ENCODE measurements around the gene NF2.
A peak's percentile ranks its signal among the peaks of the same experiment; 100 is the strongest.

Gene NF2

DNA sequence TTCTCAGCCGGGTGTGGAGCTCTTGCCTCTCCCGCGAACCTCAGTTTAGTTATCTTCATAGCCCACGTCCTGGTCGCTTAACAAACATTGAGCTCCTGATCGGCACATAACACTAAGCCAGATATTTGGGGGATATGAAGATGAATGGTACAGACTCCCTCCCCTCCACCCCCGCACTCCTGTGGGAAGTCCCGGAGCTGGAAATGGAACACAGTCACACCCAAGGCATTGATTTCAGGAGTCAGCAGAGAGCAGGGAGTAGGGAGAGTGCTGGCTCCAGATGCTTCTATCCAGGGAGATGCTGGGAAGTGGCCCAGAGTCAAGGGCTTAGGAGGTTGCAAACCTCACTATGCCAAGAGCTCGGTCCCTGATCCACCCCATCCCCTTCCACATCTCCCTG, 90.2 kb downstream of the NF2 start:
- DNase-seq (ENCODE audit: low read depth): no peak
- no peak overlapping the region for H3K4me3 ChIP-seq (ENCODE audit: low read depth, low read length)
- TF ChIP-seq, protein P1, sequence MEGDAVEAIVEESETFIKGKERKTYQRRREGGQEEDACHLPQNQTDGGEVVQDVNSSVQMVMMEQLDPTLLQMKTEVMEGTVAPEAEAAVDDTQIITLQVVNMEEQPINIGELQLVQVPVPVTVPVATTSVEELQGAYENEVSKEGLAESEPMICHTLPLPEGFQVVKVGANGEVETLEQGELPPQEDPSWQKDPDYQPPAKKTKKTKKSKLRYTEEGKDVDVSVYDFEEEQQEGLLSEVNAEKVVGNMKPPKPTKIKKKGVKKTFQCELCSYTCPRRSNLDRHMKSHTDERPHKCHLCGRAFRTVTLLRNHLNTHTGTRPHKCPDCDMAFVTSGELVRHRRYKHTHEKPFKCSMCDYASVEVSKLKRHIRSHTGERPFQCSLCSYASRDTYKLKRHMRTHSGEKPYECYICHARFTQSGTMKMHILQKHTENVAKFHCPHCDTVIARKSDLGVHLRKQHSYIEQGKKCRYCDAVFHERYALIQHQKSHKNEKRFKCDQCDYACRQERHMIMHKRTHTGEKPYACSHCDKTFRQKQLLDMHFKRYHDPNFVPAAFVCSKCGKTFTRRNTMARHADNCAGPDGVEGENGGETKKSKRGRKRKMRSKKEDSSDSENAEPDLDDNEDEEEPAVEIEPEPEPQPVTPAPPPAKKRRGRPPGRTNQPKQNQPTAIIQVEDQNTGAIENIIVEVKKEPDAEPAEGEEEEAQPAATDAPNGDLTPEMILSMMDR (IDR thresholded peaks at IDR 0.05; ENCODE audit: low read depth, low read length, missing control alignments): no peak

DNA sequence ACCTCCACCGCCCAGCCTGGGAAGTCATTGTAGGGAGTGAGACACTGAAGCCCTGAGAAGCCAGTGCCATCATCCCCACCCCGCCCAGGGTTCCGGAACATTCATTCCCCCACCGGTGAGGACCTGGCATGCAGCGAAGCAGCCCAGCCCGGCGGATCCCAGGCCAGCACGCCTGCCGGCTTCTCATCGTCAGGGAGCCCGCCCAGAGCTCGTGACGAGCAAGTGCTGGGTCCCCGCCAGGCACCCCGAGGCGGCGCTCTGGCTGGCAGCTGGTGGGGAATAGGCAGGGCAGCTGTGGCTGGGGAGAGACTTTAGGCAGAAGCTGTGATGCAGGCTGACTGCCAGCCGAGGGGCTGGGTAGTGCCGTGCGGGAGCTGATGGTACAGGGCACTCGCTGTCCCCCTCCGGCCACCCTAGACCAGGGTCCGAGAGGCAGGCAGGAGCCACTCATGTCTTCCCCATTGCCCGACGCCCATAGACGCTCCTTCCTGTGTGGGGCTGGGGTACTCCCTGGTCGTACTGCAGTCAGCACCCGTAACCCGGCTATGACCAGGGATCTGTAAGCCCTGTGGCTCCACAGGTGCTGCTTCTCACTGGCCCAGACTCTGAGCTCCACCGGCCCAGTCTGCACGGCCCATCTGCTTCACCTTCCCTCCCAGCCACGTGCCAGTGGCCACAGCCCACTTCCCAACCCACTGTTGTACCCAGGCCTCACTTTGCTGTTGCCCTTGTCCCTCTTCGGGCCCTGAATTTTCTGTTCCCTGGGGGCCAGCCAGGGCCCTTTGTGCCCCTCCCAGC, 91.9 kb downstream of the NF2 start:
- TF ChIP-seq, protein P1 (IDR thresholded peaks at IDR 0.05; ENCODE audit: low read depth, low read length, missing control alignments): no peak
- DNase-seq (ENCODE audit: low read depth): no peak
- H3K4me3 ChIP-seq (ENCODE audit: low read depth, low read length): no peak overlapping the region

DNA sequence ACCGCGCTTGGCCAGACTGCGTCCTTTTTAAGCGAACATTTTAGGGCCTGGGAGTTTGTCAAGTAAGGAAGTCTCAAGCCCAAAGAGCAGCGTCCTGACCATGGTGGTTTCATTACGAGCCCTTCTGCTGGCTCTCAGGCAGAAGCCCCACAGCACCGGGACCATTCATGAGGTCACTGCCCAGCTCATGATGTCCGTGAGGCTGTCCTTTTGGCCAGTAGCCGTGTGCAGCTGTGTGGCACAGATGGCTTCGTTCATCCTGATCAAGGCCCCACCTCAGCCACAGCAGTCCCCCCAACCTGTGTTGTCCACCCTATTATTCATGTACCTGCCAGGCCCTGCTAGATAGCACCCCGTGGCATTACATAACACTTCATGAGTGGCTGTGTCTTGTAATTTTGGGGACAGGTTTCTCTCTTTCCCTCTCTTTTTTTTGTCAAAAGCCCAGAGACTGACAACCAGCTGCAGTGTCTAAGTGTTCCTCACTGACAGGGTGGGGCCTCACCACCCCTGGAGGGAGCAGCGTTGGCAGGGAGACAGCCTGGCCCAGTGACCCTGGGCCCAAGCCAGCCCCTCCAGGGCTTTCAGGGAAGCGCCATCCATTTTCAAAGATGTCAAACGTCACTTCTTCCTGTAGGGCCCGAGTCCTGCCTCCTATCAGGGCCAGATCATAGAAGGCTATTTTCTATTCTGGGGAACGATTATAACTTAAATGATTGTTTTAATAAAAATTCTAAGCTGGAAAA, 94.6 kb downstream of the NF2 start:
- TF ChIP-seq, protein P1 (IDR thresholded peaks at IDR 0.05; ENCODE audit: low read depth, low read length, missing control alignments): no peak
- no peak overlapping the region for H3K4me3 ChIP-seq (ENCODE audit: low read depth, low read length)
- no peak for DNase-seq (ENCODE audit: low read depth)

DNA sequence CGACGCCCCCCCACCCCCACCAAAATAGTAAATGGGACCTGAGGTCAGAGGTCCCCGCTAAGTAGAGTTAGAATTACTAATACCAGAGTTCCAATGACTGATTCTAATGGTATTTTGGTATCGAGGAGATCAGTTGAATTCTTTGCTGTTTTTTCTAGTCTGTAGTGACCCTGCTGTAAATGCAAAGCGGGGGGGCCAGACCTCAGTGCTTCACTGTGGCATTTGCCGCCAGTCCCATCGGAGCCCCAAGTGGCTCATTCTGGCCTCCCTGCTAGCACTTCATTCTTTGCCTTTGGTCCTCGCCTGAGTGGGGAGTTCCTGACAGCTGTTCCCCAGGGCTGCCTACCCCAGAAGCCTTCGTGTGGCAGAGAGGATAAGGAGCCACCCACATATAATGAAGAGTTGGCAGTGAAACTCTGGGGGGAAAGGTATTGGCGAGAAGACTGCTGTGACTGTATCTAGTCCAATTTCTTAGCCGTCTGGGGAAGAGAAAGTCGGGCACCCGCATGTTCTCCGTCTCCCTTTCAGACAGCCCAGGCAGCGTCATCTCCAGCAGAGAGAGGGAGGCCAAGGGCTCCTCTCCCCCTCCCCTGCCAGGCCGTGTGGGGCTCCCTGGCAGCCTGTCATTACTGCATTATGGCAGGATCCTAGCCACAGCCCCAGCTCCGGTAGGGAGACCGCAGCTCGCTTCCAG, 96.9 kb downstream of the NF2 start:
- no peak for DNase-seq (ENCODE audit: low read depth)
- no peak overlapping the region for H3K4me3 ChIP-seq (ENCODE audit: low read depth, low read length)
- TF ChIP-seq, protein P1 (IDR thresholded peaks at IDR 0.05; ENCODE audit: low read depth, low read length, missing control alignments): no peak

DNA sequence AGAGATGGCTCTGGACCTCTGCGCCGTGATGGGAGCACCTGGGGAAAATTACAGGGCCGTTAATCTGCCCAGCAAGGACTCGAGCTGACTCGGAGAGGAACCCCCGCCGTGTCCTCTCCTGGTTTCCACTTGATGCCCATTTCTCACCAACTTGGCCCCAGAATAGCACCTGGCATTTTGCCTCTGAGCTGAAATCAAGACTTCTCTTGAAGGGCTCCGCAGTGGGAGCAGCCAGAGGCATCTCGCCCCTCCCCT, 97.4 kb downstream of the NF2 start:
- no peak for DNase-seq (ENCODE audit: low read depth)
- TF ChIP-seq, protein P1 (IDR thresholded peaks at IDR 0.05; ENCODE audit: low read depth, low read length, missing control alignments): no peak
- H3K4me3 ChIP-seq (ENCODE audit: low read depth, low read length): no peak overlapping the region

DNA sequence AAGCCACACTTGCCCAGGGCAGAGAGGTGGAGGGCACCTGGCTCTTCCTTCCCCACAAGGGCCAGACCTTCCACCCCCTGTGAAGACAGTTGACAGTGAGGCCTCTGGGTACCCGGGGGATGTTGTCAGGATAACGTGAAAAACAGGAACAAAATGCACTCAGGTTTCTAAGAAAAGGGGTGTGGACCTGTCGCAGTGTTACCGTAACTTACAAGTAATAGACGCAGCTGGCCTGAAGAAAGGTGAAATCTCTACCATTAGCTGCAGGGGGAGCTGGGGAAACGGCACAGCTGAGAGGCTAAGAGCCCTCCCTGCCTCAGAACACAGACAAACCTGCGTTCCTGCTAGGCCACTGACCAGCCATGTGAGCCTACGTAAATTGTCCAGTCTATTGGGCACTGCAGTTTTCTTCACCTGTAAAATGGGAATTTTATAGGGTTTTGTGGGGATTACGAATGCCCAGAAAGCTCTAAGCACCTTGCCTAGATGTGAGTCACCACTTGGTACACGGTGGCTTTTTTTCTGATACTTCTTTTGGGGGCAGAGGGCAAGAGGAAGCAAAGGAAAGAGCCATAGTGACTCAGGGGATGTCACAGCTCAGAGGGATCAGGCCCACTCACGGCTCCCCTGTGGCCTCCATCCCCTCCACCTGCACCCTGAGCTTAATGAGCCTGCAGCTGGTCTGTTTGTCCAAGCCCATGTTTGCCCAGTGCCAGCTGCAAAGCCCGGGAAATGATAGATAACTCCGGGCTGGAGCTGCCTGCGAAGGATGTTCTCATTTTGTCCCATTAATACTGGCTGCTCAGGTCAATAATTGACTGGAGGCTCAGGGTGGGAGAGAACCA, 97.9 kb downstream of the NF2 start:
- no peak overlapping the region for H3K4me3 ChIP-seq (ENCODE audit: low read depth, low read length)
- TF ChIP-seq, protein P1 (IDR thresholded peaks at IDR 0.05; ENCODE audit: low read depth, low read length, missing control alignments): peak; percentile 42
- no peak for DNase-seq (ENCODE audit: low read depth)

Measured in GM12864 (cell line).